Breast epithelium (tissue), 4 donors: ENCODE results near the gene FUBP3. TPM values are rescaled to one million over a fixed set of nuclear protein-coding genes. Genes with fewer than 3 reads are reported as not detected.

Experiments
- DNase-seq, 2 donors: peaks; one replicate each; pipeline ENCODE4 v3.0.0-alpha.2; 2019; ENCODE audit warnings: low spot score in 2 of 2
- H3K27ac ChIP-seq, 2 donors: fragments of 200-600 bp; sonication (generic) in 1 of 2; one replicate each; pipeline ENCODE4 v1.5.1; 2016 to 2019; ENCODE audit warnings: mild to moderate bottlenecking in 1 of 2
- H3K27me3 ChIP-seq, 2 donors: fragments of 200-600 bp; sonication (generic) in 1 of 2; one replicate each; pipeline versions ENCODE4 v1.5.1 to v1.6.0; 2017 to 2019; ENCODE audit warnings: control low read depth in 1 of 2, mild to moderate bottlenecking in 1 of 2
- H3K36me3 ChIP-seq: fragments of 200-600 bp; one replicate; pipeline ENCODE4 v1.5.1; 2019
- H3K4me1 ChIP-seq, 2 donors: fragments of 200-600 bp; sonication (generic); one replicate each; pipeline ENCODE4 v1.5.1; 2016 to 2019; ENCODE audit warnings: control low read depth in 1 of 2
- H3K4me3 ChIP-seq, 3 donors: fragments of 200-600 bp; sonication (generic); 1 replicate in 2 of 3; 2 replicates in 1 of 3; pipeline ENCODE4 v1.5.1; 2016 to 2019; ENCODE audit warnings: mild to moderate bottlenecking in 3 of 3, moderate library complexity in 2 of 3
- H3K9me3 ChIP-seq, 2 donors: fragments of 200-600 bp; sonication (generic) in 1 of 2; one replicate each; pipeline ENCODE4 v1.5.1; 2016 to 2019; ENCODE audit warnings: control low read depth in 1 of 2
- POLR2A ChIP-seq: fragments of 450-650 bp; IDR thresholded peaks from one replicate; pipeline ENCODE4 v1.6.1; 2016; ENCODE audit warnings: antibody characterized with exemption, mild to moderate bottlenecking, moderate library complexity
- POLR2AphosphoS5 ChIP-seq, 3 donors: sonication (generic); formaldehyde crosslinking; IDR thresholded peaks; one replicate each; pipeline ENCODE4 v1.6.1; 2017; ENCODE audit warnings: antibody characterized with exemption in 3 of 3
- intact Hi-C: fragments of 100-400 bp; cut with DNase I; formaldehyde crosslinking; loops from one replicate; pipeline ENCODE4 v1.15.1; 2023; ENCODE audit warnings: low total_unique reads
- total RNA-seq, 3 donors: library from RNA; depleted of rRNA; stranded (reverse); fragments of >200 nt; gene quantifications; one replicate each; pipeline ENCODE4 v1.1.0, GENCODE V29; 2016
- TF ChIP-seq, protein P1 (sequence below), 3 donors: fragments of 450-650 bp; IDR thresholded peaks; one replicate each; pipeline ENCODE4 v1.5.1; 2016 to 2017; ENCODE audit warnings: antibody characterized with exemption in 3 of 3, mild to moderate bottlenecking in 3 of 3, moderate library complexity in 3 of 3

Gene FUBP3
- total RNA-seq, 3 donors from 2014 or later = 36.6 to 42.6 (median 38.7) TPM

DNA sequence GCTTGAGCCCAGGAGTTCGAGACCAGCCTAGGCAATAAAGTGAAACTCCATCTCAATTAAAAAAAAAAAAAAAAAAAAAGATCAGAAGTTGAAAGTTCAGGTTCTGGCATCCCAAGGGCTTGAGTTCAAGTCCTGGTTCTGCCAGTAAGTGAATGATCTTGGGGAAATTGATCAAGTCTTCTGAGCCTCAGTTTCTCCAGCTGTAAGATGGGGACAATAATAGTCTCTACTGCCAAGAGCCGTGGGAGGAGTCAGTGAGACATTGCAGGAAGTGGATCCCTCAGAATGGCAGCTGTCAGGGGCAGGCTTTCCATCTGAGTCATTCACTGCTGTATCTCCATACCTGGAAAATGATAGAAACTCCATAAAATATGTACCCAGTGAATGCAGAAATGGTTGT is 37.8 kb upstream of the FUBP3 start:
- TF ChIP-seq POLR2AphosphoS5 (IDR thresholded peaks at IDR 0.05) (no peak), POLR2A (no peak)
- TF ChIP-seq, protein P1, sequence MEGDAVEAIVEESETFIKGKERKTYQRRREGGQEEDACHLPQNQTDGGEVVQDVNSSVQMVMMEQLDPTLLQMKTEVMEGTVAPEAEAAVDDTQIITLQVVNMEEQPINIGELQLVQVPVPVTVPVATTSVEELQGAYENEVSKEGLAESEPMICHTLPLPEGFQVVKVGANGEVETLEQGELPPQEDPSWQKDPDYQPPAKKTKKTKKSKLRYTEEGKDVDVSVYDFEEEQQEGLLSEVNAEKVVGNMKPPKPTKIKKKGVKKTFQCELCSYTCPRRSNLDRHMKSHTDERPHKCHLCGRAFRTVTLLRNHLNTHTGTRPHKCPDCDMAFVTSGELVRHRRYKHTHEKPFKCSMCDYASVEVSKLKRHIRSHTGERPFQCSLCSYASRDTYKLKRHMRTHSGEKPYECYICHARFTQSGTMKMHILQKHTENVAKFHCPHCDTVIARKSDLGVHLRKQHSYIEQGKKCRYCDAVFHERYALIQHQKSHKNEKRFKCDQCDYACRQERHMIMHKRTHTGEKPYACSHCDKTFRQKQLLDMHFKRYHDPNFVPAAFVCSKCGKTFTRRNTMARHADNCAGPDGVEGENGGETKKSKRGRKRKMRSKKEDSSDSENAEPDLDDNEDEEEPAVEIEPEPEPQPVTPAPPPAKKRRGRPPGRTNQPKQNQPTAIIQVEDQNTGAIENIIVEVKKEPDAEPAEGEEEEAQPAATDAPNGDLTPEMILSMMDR (IDR thresholded peaks at IDR 0.05) = no peak
- DNase-seq = no peak
- Histone ChIP-seq H3K27ac (no peak overlapping the region), H3K4me1 (no peaks in the 10 kb centered on the region), H3K4me3 (no peak overlapping the region), H3K9me3 (no peaks in the 10 kb centered on the region), H3K36me3 (no peaks in the 10 kb centered on the region), H3K27me3 (peaks cover 0 to 39% of the 10 kb centered on the region in 2 donors)
- intact Hi-C loops = no loop called here

DNA sequence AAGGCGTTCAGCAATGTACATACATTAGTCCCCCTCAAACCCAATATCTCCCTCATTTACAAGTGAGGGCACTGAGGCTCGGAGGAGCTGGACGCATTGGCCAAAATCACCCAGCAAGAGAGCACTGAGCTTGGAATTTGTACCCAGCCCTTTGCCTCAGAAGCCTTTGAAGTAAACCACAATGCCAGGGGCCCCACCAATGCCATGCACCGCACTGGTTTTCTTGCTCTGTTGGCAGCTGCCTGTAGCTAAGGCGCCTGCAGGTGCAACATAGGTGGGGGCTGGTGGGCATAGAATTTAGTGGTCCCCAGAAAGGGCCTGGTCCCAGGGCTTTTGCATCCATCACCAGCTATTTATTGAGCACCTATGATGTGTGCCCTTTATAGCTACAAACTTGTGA is 37.3 kb upstream of the FUBP3 start:
- H3K27me3 ChIP-seq = peaks cover 0 to 34% of the 10 kb centered on the region in 2 donors
- TF ChIP-seq POLR2AphosphoS5 (IDR thresholded peaks at IDR 0.05) (no peak), POLR2A (no peak)
- TF ChIP-seq, protein P1 (IDR thresholded peaks at IDR 0.05) = no peak

DNA sequence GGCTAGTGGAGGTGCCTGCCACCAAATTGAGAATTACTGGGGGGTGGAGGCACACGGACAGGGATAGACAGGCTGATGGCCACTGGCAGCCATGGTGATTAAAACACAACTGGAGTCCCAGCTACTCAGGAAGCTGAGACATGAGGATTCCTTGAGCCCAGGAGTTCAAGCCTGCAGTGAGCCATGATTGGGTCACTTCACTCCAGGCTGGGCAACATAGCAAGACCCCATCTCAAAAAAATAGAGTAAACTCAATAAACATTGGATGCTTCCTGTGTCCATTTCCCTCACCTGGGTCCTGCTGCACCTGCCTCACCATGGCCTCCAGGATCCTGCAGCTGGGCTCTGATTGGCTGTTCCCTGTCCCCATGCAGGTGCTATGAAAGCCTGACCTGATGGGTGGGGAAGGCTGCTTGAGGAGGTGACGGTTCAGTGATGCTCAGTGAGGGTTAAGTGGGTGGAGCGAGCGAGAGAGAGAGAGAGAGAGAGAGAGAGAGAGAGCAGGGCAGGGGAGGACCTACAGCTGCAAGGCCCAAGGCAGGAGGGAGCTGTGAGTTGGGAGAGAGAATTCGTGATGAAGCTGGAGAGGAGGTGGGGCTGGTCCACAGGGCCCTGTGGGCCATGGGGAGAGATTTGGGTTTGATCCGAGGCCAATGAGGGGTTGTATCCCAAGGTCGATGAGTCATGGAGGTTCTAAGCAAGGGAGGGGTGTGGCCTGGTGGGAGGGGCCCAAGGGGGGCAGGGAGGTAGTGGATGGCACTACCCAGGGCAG is 36.7 kb upstream of the FUBP3 start:
- H3K4me1 ChIP-seq = no peaks in the 10 kb centered on the region
- intact Hi-C loops = no loop called here
- H3K4me3 ChIP-seq = no peak overlapping the region
- no peak overlapping the region for H3K27ac ChIP-seq
- no peaks in the 10 kb centered on the region for H3K9me3 ChIP-seq
- no peaks in the 10 kb centered on the region for H3K36me3 ChIP-seq
- TF ChIP-seq POLR2AphosphoS5 (IDR thresholded peaks at IDR 0.05) (no peak), POLR2A (no peak)
- TF ChIP-seq, protein P1 (IDR thresholded peaks at IDR 0.05) = no peak
- no peak for DNase-seq
- H3K27me3 ChIP-seq = peaks cover 0 to 31% of the 10 kb centered on the region in 2 donors

More for the DNA sequence above, 37.3 kb upstream of the FUBP3 start:
- intact Hi-C loops = no loop called here
- Histone ChIP-seq H3K4me1 (no peaks in the 10 kb centered on the region), H3K36me3 (no peaks in the 10 kb centered on the region), H3K9me3 (no peaks in the 10 kb centered on the region), H3K4me3 (no peak overlapping the region), H3K27ac (no peak overlapping the region)
- DNase-seq = no peak

DNA sequence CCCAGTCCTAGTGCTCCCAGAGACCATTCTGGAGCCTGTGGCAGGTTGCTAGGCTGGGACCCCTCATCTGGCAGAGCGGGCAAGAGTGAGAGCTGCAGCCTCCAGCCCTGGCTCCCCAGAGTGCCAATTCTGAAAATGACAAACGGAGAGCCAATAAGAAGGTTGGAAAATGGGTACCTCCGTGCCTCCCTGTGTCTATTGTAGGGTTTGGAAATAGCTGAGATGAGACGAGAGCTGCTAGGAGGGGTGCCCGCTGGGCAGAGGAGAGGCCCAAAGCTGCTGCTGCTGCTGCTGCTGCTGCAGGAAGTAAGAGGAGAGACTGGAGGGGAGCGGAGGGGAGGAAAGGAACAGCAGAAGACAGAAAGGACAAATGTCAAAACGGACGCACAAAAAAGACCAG is 36.0 kb upstream of the FUBP3 start:
- DNase-seq = no peak
- Histone ChIP-seq H3K4me1 (no peaks in the 10 kb centered on the region), H3K27ac (no peak overlapping the region), H3K27me3 (peaks cover 0 to 28% of the 10 kb centered on the region in 2 donors), H3K4me3 (no peak overlapping the region), H3K9me3 (no peaks in the 10 kb centered on the region), H3K36me3 (no peaks in the 10 kb centered on the region)
- no peak for TF ChIP-seq POLR2AphosphoS5 (IDR thresholded peaks at IDR 0.05)
- intact Hi-C loops = no loop called here

DNA sequence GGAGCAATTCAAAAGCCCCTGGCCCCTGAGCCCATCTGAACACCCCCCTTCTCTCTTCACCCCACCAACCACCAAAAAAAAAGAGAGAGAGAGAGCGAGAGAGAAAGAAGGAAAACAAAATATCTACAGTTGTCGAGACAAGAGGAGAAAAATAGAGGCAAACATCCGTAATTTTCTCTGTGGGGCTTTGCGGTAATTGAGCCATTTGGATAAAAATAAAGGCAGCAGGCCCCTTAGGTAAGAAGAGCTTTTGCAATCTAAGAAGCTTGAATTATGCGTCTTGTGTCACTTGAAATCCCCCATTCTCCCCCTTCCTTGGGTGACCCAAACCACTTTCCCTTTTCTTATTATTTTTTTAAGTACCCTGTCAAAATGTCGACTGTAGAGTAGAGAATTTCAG is 35.5 kb upstream of the FUBP3 start:
- intact Hi-C loops = no loop called here
- Histone ChIP-seq H3K9me3 (no peaks in the 10 kb centered on the region), H3K4me1 (no peaks in the 10 kb centered on the region), H3K27ac (no peak overlapping the region), H3K4me3 (no peak overlapping the region), H3K27me3 (peaks cover 0 to 23% of the 10 kb centered on the region in 2 donors), H3K36me3 (no peaks in the 10 kb centered on the region)
- TF ChIP-seq POLR2AphosphoS5 (IDR thresholded peaks at IDR 0.05) = no peak
- no peak for TF ChIP-seq POLR2A
- TF ChIP-seq, protein P1 (IDR thresholded peaks at IDR 0.05) = no peak
- DNase-seq = no peak
